ENCODE results near the gene SLC10A6. TPM values are rescaled to one million over a fixed set of nuclear protein-coding genes. Genes with fewer than 3 reads are reported as not detected.

SLC10A6 gene
- total RNA-seq, 6 experiments from 2014 or later, result 0.28 to 0.73 (median 0.57) TPM

DNA sequence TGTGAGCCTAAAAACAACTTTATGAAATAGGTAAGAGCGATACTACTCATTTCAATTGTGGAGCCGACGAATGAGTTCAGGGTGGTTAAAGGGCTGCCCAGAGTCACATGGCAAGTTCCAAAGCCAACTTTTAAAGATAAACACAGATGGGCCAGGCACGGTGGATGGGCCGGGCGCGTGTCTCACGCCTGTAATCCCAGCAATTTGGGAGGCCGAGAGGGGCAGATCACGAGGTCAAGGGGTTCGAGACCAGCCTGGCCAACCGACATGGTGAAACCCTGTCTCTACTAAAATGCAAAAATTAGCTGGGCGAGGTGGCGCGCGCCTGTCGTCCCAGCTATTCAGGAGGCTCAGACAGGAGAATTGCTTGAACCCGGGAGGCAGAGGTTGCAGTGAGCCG is 44.0 kb upstream of the SLC10A6 start:
- no peaks in the 10 kb centered on the region for H3K9me3 Mint-ChIP-seq
- H3K36me3 Mint-ChIP-seq (ENCODE audit: low read depth), result peaks cover 5% of the 10 kb centered on the region
- H3K27ac Mint-ChIP-seq, result peak overlapping the region; percentile 90
- TF ChIP-seq, protein P1, sequence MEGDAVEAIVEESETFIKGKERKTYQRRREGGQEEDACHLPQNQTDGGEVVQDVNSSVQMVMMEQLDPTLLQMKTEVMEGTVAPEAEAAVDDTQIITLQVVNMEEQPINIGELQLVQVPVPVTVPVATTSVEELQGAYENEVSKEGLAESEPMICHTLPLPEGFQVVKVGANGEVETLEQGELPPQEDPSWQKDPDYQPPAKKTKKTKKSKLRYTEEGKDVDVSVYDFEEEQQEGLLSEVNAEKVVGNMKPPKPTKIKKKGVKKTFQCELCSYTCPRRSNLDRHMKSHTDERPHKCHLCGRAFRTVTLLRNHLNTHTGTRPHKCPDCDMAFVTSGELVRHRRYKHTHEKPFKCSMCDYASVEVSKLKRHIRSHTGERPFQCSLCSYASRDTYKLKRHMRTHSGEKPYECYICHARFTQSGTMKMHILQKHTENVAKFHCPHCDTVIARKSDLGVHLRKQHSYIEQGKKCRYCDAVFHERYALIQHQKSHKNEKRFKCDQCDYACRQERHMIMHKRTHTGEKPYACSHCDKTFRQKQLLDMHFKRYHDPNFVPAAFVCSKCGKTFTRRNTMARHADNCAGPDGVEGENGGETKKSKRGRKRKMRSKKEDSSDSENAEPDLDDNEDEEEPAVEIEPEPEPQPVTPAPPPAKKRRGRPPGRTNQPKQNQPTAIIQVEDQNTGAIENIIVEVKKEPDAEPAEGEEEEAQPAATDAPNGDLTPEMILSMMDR (IDR thresholded peaks at IDR 0.05), result no peak
- H3K4me3 Mint-ChIP-seq, result peak overlapping the region; percentile 90
- H3K27me3 Mint-ChIP-seq (ENCODE audit: insufficient read depth), result no peaks in the 10 kb centered on the region; the same call in 1 of the 2 replicates
- H3K4me1 Mint-ChIP-seq (ENCODE audit: low read depth), result peaks cover 35% of the 10 kb centered on the region
- no peak for DNase-seq

GRCh38 chr4:86892636-86892960 is 43.4 kb upstream of the SLC10A6 start:
- peak; percentile 15 for DNase-seq
- Mint-ChIP-seq H3K27ac (peak overlapping the region; percentile 90), H3K27me3 (ENCODE audit: insufficient read depth) (no peaks in the 10 kb centered on the region; the same call in 1 of the 2 replicates), H3K36me3 (ENCODE audit: low read depth) (peaks cover 5% of the 10 kb centered on the region), H3K4me1 (ENCODE audit: low read depth) (peaks cover 35% of the 10 kb centered on the region), H3K9me3 (no peaks in the 10 kb centered on the region), H3K4me3 (peak overlapping the region; percentile 90)
- TF ChIP-seq, protein P1 (IDR thresholded peaks at IDR 0.05), result no peak

DNA sequence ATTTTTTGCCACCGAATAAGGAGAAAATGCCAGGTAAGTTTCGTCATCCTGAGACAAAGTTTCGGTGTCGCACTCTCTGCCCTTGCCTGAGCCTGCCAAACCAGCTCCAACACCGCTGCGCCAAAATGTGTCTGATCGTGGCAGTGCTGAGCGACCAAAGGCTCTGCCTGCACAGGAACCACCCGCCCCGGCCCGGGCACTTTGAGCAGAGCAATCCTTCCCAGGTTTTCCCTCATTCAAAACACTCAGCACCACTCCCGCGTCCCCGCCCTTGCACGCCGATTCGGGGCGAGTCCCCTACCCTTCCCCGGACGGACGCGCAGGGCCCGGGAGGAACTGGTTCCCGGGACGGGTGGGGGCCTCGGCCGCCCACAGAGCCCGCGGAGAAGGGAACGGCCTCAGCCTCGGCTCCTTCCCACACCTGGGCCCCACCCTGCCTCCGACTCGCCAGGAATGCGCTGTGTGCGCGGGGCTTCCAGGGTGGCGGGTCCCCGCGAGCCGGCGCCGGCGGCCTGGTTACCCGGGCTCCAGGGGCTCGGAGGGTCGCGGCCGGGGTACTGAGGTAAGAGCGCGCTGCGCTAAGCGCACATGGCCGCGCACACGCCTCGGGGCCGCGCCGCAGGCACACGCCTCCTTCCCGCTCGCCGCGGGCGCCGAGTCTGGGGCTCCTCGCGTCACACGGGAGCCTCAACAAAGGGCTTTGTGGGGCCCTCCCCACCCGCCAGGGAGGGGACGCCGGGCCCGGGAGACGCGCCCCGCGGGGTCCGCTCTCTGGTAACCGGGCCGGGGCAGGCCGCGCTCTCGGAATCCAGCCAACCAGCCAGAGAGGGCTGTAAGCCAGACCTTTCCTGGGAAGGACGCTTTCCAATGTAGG is 42.8 kb upstream of the SLC10A6 start, which contains the start of gene C4orf36:
TSS of gene C4orf36 (minus strand) at position 661 of the 874 bp plus-strand sequence. CDS start 902 bp downstream, outside the sequence.
- peaks cover 35% of the 10 kb centered on the region for H3K4me1 Mint-ChIP-seq (ENCODE audit: low read depth)
- DNase-seq, result peak; percentile 41
- H3K27ac Mint-ChIP-seq, result peak within 1 kb of the TSS; percentile 90
- no peaks in the 10 kb centered on the region for H3K9me3 Mint-ChIP-seq
- H3K4me3 Mint-ChIP-seq, result peak within 1 kb of the TSS; percentile 91
- TF ChIP-seq, protein P1 (IDR thresholded peaks at IDR 0.05), result no peak
- no peaks in the 10 kb centered on the region; the same call in 1 of the 2 replicates for H3K27me3 Mint-ChIP-seq (ENCODE audit: insufficient read depth)
- peaks cover 5% of the 10 kb centered on the region for H3K36me3 Mint-ChIP-seq (ENCODE audit: low read depth)

DNA sequence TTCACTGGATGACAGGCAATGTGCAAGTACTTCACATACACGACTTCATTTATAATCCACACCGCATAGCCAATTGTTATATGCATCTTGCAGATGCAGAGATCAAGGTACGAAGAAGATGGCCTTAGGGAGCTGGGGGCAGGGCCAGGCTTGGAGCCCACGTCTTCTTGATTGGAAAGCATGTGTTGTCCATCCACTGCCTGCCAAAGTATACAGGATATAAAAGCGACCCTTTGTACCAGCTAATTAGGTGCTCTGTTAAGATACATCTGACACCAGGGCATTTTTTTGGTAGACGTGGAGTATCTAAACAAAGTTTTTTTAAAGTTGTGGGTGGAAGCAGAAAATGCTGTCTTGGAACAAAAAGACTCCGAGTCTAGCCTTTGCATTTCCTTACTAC is 41.6 kb upstream of the SLC10A6 start:
- H3K9me3 Mint-ChIP-seq, result no peaks in the 10 kb centered on the region
- DNase-seq, result no peak
- H3K36me3 Mint-ChIP-seq (ENCODE audit: low read depth), result peaks cover 5% of the 10 kb centered on the region
- TF ChIP-seq, protein P1 (IDR thresholded peaks at IDR 0.05), result no peak
- H3K27ac Mint-ChIP-seq, result peak overlapping the region; percentile 88
- peaks cover 35% of the 10 kb centered on the region for H3K4me1 Mint-ChIP-seq (ENCODE audit: low read depth)
- H3K27me3 Mint-ChIP-seq (ENCODE audit: insufficient read depth), result no peaks in the 10 kb centered on the region; the same call in 1 of the 2 replicates
- peak overlapping the region; percentile 91 for H3K4me3 Mint-ChIP-seq

DNA sequence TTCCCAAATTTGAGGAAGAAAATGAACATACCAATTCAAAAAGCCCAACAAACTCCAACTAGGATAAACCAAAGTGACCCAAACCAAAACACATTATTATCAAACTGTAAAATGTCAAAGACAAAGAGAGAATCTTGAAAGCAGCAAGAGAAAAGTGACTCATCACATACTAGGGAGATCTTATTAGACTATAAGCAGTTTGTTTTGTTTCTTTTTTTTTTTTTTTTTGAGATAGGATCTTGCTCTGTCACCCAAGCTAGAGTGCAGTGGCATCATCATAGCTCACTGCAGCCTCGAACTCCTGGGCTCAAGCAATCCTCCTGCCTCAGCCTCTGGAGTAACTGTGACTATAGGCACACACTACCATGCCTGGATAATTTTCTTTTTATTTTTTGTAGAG is 30.5 kb upstream of the SLC10A6 start:
- Mint-ChIP-seq H3K27me3 (ENCODE audit: insufficient read depth) (0 out of 2 replicates have a peak, but pooled peaks cover 4% of the 10 kb centered on the region), H3K4me1 (ENCODE audit: low read depth) (peaks cover 7% of the 10 kb centered on the region; the same call in 1 of the 2 replicates), H3K36me3 (ENCODE audit: low read depth) (peaks cover 25% of the 10 kb centered on the region), H3K9me3 (peaks cover 33% of the 10 kb centered on the region), H3K4me3 (no peak overlapping the region), H3K27ac (no peak overlapping the region)
- DNase-seq, result no peak
- TF ChIP-seq, protein P1 (IDR thresholded peaks at IDR 0.05), result no peak

All from HFFc6 (cell line).